ENCODE data around the gene LDLRAP1. TPM values are rescaled to one million over a fixed set of nuclear protein-coding genes. Genes with fewer than 3 reads are reported as not detected.

The LDLRAP1 gene
- total RNA-seq, 2 experiments from 2014 or later = 11.9 to 14.8 TPM

GRCh38 chr1:25559031-25559430 lies 15.6 kb downstream of the LDLRAP1 start:
- Mint-ChIP-seq H3K27ac (peak overlapping the region; percentile 76), H3K4me1 (ENCODE audit: low read depth) (peaks cover 97% of the 10 kb centered on the region), H3K36me3 (peaks cover 14% of the 10 kb centered on the region), H3K9me3 (no peaks in the 10 kb centered on the region), H3K27me3 (no peaks in the 10 kb centered on the region), H3K4me3 (no peak overlapping the region)
- DNase-seq = no peak
- intact Hi-C loops (cut with micrococcal nuclease) = no loop called here
- POLR2A ChIA-PET = no interaction called here
- CTCF ChIA-PET = no interaction called here

- no peaks in the 10 kb centered on the region for H3K9me3 Mint-ChIP-seq
- CTCF ChIA-PET = no interaction called here
- DNase-seq = no peak
- H3K4me1 Mint-ChIP-seq (ENCODE audit: low read depth) = peaks cover 97% of the 10 kb centered on the region
- peak overlapping the region; percentile 76 for H3K27ac Mint-ChIP-seq
- intact Hi-C loops (cut with micrococcal nuclease) = loop anchor here (5.0 kb wide), 1 partner anchor 237 kb away; no protein-coding TSS in a partner anchor
- H3K27me3 Mint-ChIP-seq = no peaks in the 10 kb centered on the region
- H3K36me3 Mint-ChIP-seq = peaks cover 14% of the 10 kb centered on the region
- POLR2A ChIA-PET = no interaction called here
- no peak overlapping the region for H3K4me3 Mint-ChIP-seq
Measured at GRCh38 chr1:25560001-25560400, 16.6 kb downstream of the LDLRAP1 start.

GRCh38 chr1:25560788-25561187 lies 17.4 kb downstream of the LDLRAP1 start:
- H3K27ac Mint-ChIP-seq = peak overlapping the region; percentile 85
- peaks cover 95% of the 10 kb centered on the region for H3K4me1 Mint-ChIP-seq (ENCODE audit: low read depth)
- CTCF ChIA-PET = interaction anchor here (0.6 to 1.9 kb wide), 4 partner anchors 9 to 250 kb away, joined by 3 to 9 read pairs (median 3); no protein-coding TSS in a partner anchor

GRCh38 chr1:25561421-25562100 lies 18.2 kb downstream of the LDLRAP1 start:
- Mint-ChIP-seq H3K4me3 (no peak overlapping the region), H3K9me3 (no peaks in the 10 kb centered on the region), H3K27me3 (no peaks in the 10 kb centered on the region), H3K4me1 (ENCODE audit: low read depth) (peaks cover 95% of the 10 kb centered on the region), H3K27ac (peak overlapping the region; percentile 85), H3K36me3 (peaks cover 11% of the 10 kb centered on the region)
- DNase-seq = peak; percentile 33
- ChIA-PET CTCF (interaction anchor here (0.6 to 1.9 kb wide), 3 partner anchors 10 to 17 kb away, joined by 3 to 9 read pairs (median 3); no protein-coding TSS in a partner anchor), POLR2A (interaction anchor here (0.5 to 1.5 kb wide), 2 partner anchors 9 to 12 kb away, joined by 3 to 6 read pairs; no protein-coding TSS in a partner anchor)
- intact Hi-C loops (cut with micrococcal nuclease) = loop anchor here (1.0 to 5.0 kb wide), 2 partner anchors 12 to 236 kb away; no protein-coding TSS in a partner anchor

More at GRCh38 chr1:25560788-25561187, 17.4 kb downstream of the LDLRAP1 start:
- Mint-ChIP-seq H3K9me3 (no peaks in the 10 kb centered on the region), H3K27me3 (no peaks in the 10 kb centered on the region), H3K4me3 (no peak overlapping the region), H3K36me3 (peaks cover 11% of the 10 kb centered on the region)
- POLR2A ChIA-PET = interaction anchor here (0.5 to 1.5 kb wide), 2 partner anchors 10 to 11 kb away, joined by 3 to 6 read pairs; no protein-coding TSS in a partner anchor
- intact Hi-C loops (cut with micrococcal nuclease) = loop anchor here (1.0 to 5.0 kb wide), 2 partner anchors 11 to 237 kb away; no protein-coding TSS in a partner anchor
- no peak for DNase-seq

GRCh38 chr1:25562101-25562927 lies 18.9 kb downstream of the LDLRAP1 start:
- CTCF ChIA-PET = interaction anchor here (1.0 to 1.9 kb wide), 3 partner anchors 10 to 11 kb away, joined by 3 to 9 read pairs (median 7); no protein-coding TSS in a partner anchor
- Mint-ChIP-seq H3K9me3 (no peaks in the 10 kb centered on the region), H3K4me3 (peak overlapping the region; percentile 62), H3K4me1 (ENCODE audit: low read depth) (peaks cover 91% of the 10 kb centered on the region), H3K27ac (peak overlapping the region; percentile 85), H3K27me3 (no peaks in the 10 kb centered on the region), H3K36me3 (peaks cover 11% of the 10 kb centered on the region)
- DNase-seq = peak; percentile 82
- POLR2A ChIA-PET = interaction anchor here (1.5 kb wide), 1 partner anchor 13 kb away, joined by 6 read pairs; no protein-coding TSS in a partner anchor
- intact Hi-C loops (cut with micrococcal nuclease) = loop anchor here (5.0 kb wide), 1 partner anchor 235 kb away; no protein-coding TSS in a partner anchor

GRCh38 chr1:25562928-25563283 lies 19.5 kb downstream of the LDLRAP1 start:
- H3K9me3 Mint-ChIP-seq = no peaks in the 10 kb centered on the region
- H3K27ac Mint-ChIP-seq = peak overlapping the region; percentile 85
- no peak for DNase-seq
- intact Hi-C loops (cut with micrococcal nuclease) = loop anchor here (5.0 kb wide), 1 partner anchor 234 kb away; no protein-coding TSS in a partner anchor
- POLR2A ChIA-PET = interaction anchor here (1.0 kb wide), 1 partner anchor 13 kb away, joined by 3 read pairs; no protein-coding TSS in a partner anchor
- CTCF ChIA-PET = interaction anchor here (1.6 kb wide), 1 partner anchor 10 kb away, joined by 7 read pairs; no protein-coding TSS in a partner anchor
- H3K4me1 Mint-ChIP-seq (ENCODE audit: low read depth) = peaks cover 89% of the 10 kb centered on the region
- H3K27me3 Mint-ChIP-seq = no peaks in the 10 kb centered on the region
- H3K4me3 Mint-ChIP-seq = peak overlapping the region; percentile 62
- H3K36me3 Mint-ChIP-seq = peaks cover 14% of the 10 kb centered on the region

- intact Hi-C loops (cut with micrococcal nuclease) = loop anchor here (5.0 kb wide), 1 partner anchor 234 kb away; no protein-coding TSS in a partner anchor
- peak overlapping the region; percentile 62 for H3K4me3 Mint-ChIP-seq
- H3K36me3 Mint-ChIP-seq = peaks cover 14% of the 10 kb centered on the region
- H3K9me3 Mint-ChIP-seq = no peaks in the 10 kb centered on the region
- ChIA-PET CTCF (interaction anchor here (1.6 kb wide), 1 partner anchor 10 kb away, joined by 7 read pairs; no protein-coding TSS in a partner anchor), POLR2A (interaction anchor here (1.0 to 1.2 kb wide), 2 partner anchors 14 to 257 kb away, joined by 3 to 6 read pairs; partner anchors contain the start of gene MTFR1L)
- DNase-seq = peak; percentile 51
- peaks cover 89% of the 10 kb centered on the region for H3K4me1 Mint-ChIP-seq (ENCODE audit: low read depth)
- peak overlapping the region; percentile 85 for H3K27ac Mint-ChIP-seq
- no peaks in the 10 kb centered on the region for H3K27me3 Mint-ChIP-seq
Measured at GRCh38 chr1:25563330-25564215, 20.2 kb downstream of the LDLRAP1 start.

- Mint-ChIP-seq H3K27ac (peak overlapping the region; percentile 72), H3K36me3 (peaks cover 10% of the 10 kb centered on the region), H3K4me3 (peak overlapping the region; percentile 7), H3K27me3 (no peaks in the 10 kb centered on the region), H3K9me3 (no peaks in the 10 kb centered on the region), H3K4me1 (ENCODE audit: low read depth) (peaks cover 89% of the 10 kb centered on the region)
- intact Hi-C loops (cut with micrococcal nuclease) = loop anchor here (5.0 kb wide), 1 partner anchor 232 kb away; no protein-coding TSS in a partner anchor
- ChIA-PET CTCF (interaction anchor here (0.7 to 1.8 kb wide), 6 partner anchors 11 to 164 kb away, joined by 3 to 10 read pairs (median 3); no protein-coding TSS in a partner anchor), POLR2A (interaction anchor here (1.2 to 1.5 kb wide), 3 partner anchors 10 to 255 kb away, joined by 4 to 8 read pairs (median 6); partner anchors contain the start of gene MTFR1L)
- DNase-seq = peak; percentile 68
Measured at GRCh38 chr1:25564777-25565574, 21.6 kb downstream of the LDLRAP1 start.

GRCh38 chr1:25565626-25566025 lies 22.2 kb downstream of the LDLRAP1 start:
- Mint-ChIP-seq H3K27ac (peak overlapping the region; percentile 72), H3K4me3 (no peak overlapping the region)
- POLR2A ChIA-PET = interaction anchor here (1.2 to 1.5 kb wide), 2 partner anchors 11 to 17 kb away, joined by 4 to 8 read pairs; no protein-coding TSS in a partner anchor

GRCh38 chr1:25566176-25566729 lies 22.8 kb downstream of the LDLRAP1 start:
- intact Hi-C loops (cut with micrococcal nuclease) = no loop called here
- no peak overlapping the region for H3K4me3 Mint-ChIP-seq
- no peaks in the 10 kb centered on the region for H3K27me3 Mint-ChIP-seq
- peaks cover 10% of the 10 kb centered on the region for H3K36me3 Mint-ChIP-seq
- H3K4me1 Mint-ChIP-seq (ENCODE audit: low read depth) = peaks cover 76% of the 10 kb centered on the region
- DNase-seq = no peak
- no peaks in the 10 kb centered on the region for H3K9me3 Mint-ChIP-seq
- CTCF ChIA-PET = interaction anchor here (1.0 to 1.8 kb wide), 4 partner anchors 17 to 45 kb away, joined by 3 to 10 read pairs (median 3); no protein-coding TSS in a partner anchor
- POLR2A ChIA-PET = interaction anchor here (1.2 kb wide), 1 partner anchor 11 kb away, joined by 4 read pairs; no protein-coding TSS in a partner anchor
- H3K27ac Mint-ChIP-seq = peak overlapping the region; percentile 23

More at GRCh38 chr1:25565626-25566025, 22.2 kb downstream of the LDLRAP1 start:
- DNase-seq = no peak
- intact Hi-C loops (cut with micrococcal nuclease) = no loop called here
- Mint-ChIP-seq H3K27me3 (no peaks in the 10 kb centered on the region), H3K36me3 (peaks cover 10% of the 10 kb centered on the region), H3K9me3 (no peaks in the 10 kb centered on the region), H3K4me1 (ENCODE audit: low read depth) (peaks cover 82% of the 10 kb centered on the region)
- CTCF ChIA-PET = interaction anchor here (0.9 to 1.8 kb wide), 5 partner anchors 11 to 45 kb away, joined by 3 to 10 read pairs (median 3); no protein-coding TSS in a partner anchor

Data from activated CD4-positive, alpha-beta memory T cell treated with anti-CD3 and anti-CD28 coated beads for 36 hours (primary cell).